Mucosa of stomach (tissue), 1 donor: ENCODE measurements around the gene LRRC27.
"Not testable (repeated sequence)": the region's sequence is repeated elsewhere in the genome, so short reads cannot be mapped to it uniquely, and the experiment has no call there.

ENCODE experiments used
- H3K27me3 ChIP-seq: one replicate; pipeline ENCODE4 v1.7.0; 2013; ENCODE audit warnings: mild to moderate bottlenecking, low read length; ENCODE audit not compliant: control insufficient read depth, insufficient read depth
- H3K36me3 ChIP-seq: one replicate; pipeline ENCODE4 v1.7.0; 2013; ENCODE audit warnings: low read length; ENCODE audit not compliant: control insufficient read depth, insufficient read depth
- H3K4me1 ChIP-seq: one replicate; pipeline ENCODE4 v1.7.0; 2013; ENCODE audit warnings: mild to moderate bottlenecking, low read length; ENCODE audit not compliant: control insufficient read depth, insufficient read depth
- H3K4me3 ChIP-seq: one replicate; pipeline ENCODE4 v1.7.0; 2013; ENCODE audit warnings: low read length
- H3K9ac ChIP-seq: one replicate; pipeline ENCODE4 v1.7.0; 2013; ENCODE audit warnings: mild to moderate bottlenecking, low read length, moderate library complexity
- H3K9me3 ChIP-seq: one replicate; pipeline ENCODE4 v1.7.0; 2013; ENCODE audit warnings: mild to moderate bottlenecking, low read length, moderate library complexity; ENCODE audit not compliant: control insufficient read depth
- donor health status: Pancreatic carcinoma.

The LRRC27 gene

GRCh38 chr10:132370426-132371340 is 38.7 kb downstream of the LRRC27 start:
- H3K27me3 ChIP-seq = no peaks in the 10 kb centered on the region
- H3K9me3 ChIP-seq = no peaks in the 10 kb centered on the region
- H3K36me3 ChIP-seq = no peaks in the 10 kb centered on the region
- no peak overlapping the region for H3K9ac ChIP-seq
- no peak overlapping the region for H3K4me3 ChIP-seq
- H3K4me1 ChIP-seq = no peaks in the 10 kb centered on the region

- Histone ChIP-seq H3K9ac (no peak overlapping the region), H3K4me1 (no peaks in the 10 kb centered on the region), H3K27me3 (no peaks in the 10 kb centered on the region), H3K4me3 (no peak overlapping the region), H3K36me3 (no peaks in the 10 kb centered on the region), H3K9me3 (no peaks in the 10 kb centered on the region)
Measured at GRCh38 chr10:132371641-132372081, 39.7 kb downstream of the LRRC27 start.

GRCh38 chr10:132372516-132373095 is 40.6 kb downstream of the LRRC27 start:
- H3K36me3 ChIP-seq = no peaks in the 10 kb centered on the region
- H3K4me3 ChIP-seq = no peak overlapping the region
- H3K4me1 ChIP-seq = no peaks in the 10 kb centered on the region
- no peaks in the 10 kb centered on the region for H3K27me3 ChIP-seq
- H3K9ac ChIP-seq = no peak overlapping the region
- no peaks in the 10 kb centered on the region for H3K9me3 ChIP-seq

- H3K36me3 ChIP-seq = no peaks in the 10 kb centered on the region
- no peaks in the 10 kb centered on the region for H3K9me3 ChIP-seq
- no peak overlapping the region for H3K9ac ChIP-seq
- H3K4me1 ChIP-seq = no peaks in the 10 kb centered on the region
- H3K27me3 ChIP-seq = no peaks in the 10 kb centered on the region
- no peak overlapping the region for H3K4me3 ChIP-seq
Measured at GRCh38 chr10:132373241-132373955, 41.4 kb downstream of the LRRC27 start.

- Histone ChIP-seq H3K4me1 (no peaks in the 10 kb centered on the region), H3K27me3 (no peaks in the 10 kb centered on the region), H3K4me3 (no peak overlapping the region), H3K36me3 (no peaks in the 10 kb centered on the region), H3K9me3 (no peaks in the 10 kb centered on the region), H3K9ac (no peak overlapping the region)
Measured at GRCh38 chr10:132374176-132374575, 42.2 kb downstream of the LRRC27 start.

- H3K4me1 ChIP-seq = no peaks in the 10 kb centered on the region
Measured at GRCh38 chr10:132374612-132375011, 42.6 kb downstream of the LRRC27 start.

GRCh38 chr10:132375116-132375794 is 43.3 kb downstream of the LRRC27 start:
- Histone ChIP-seq H3K4me3 (no peak overlapping the region), H3K27me3 (no peaks in the 10 kb centered on the region), H3K9me3 (no peaks in the 10 kb centered on the region), H3K36me3 (no peaks in the 10 kb centered on the region), H3K4me1 (no peaks in the 10 kb centered on the region), H3K9ac (no peak overlapping the region)

More at GRCh38 chr10:132374612-132375011, 42.6 kb downstream of the LRRC27 start:
- Histone ChIP-seq H3K9ac (no peak overlapping the region), H3K27me3 (no peaks in the 10 kb centered on the region), H3K4me3 (no peak overlapping the region), H3K9me3 (no peaks in the 10 kb centered on the region), H3K36me3 (no peaks in the 10 kb centered on the region)

- no peaks in the 10 kb centered on the region for H3K27me3 ChIP-seq
- H3K9me3 ChIP-seq = no peaks in the 10 kb centered on the region
- H3K4me3 ChIP-seq = no peak overlapping the region
- no peaks in the 10 kb centered on the region for H3K4me1 ChIP-seq
- no peak overlapping the region for H3K9ac ChIP-seq
- no peaks in the 10 kb centered on the region for H3K36me3 ChIP-seq
Measured at GRCh38 chr10:132375795-132376297, 43.9 kb downstream of the LRRC27 start.

- no peaks in the 10 kb centered on the region for H3K9me3 ChIP-seq
- no peak overlapping the region for H3K9ac ChIP-seq
- no peaks in the 10 kb centered on the region for H3K4me1 ChIP-seq
- H3K4me3 ChIP-seq = no peak overlapping the region
- H3K27me3 ChIP-seq = no peaks in the 10 kb centered on the region
- no peaks in the 10 kb centered on the region for H3K36me3 ChIP-seq
Measured at GRCh38 chr10:132376394-132376851, 44.4 kb downstream of the LRRC27 start.

GRCh38 chr10:132377326-132377725 is 45.3 kb downstream of the LRRC27 start:
- H3K36me3 ChIP-seq = no peaks in the 10 kb centered on the region
- no peaks in the 10 kb centered on the region for H3K9me3 ChIP-seq
- H3K9ac ChIP-seq = no peak overlapping the region
- H3K4me1 ChIP-seq = no peaks in the 10 kb centered on the region
- no peak overlapping the region for H3K4me3 ChIP-seq
- H3K27me3 ChIP-seq = no peaks in the 10 kb centered on the region

GRCh38 chr10:132379026-132379425 is 47.0 kb downstream of the LRRC27 start:
- H3K36me3 ChIP-seq, H3K4me3 ChIP-seq, H3K27me3 ChIP-seq, H3K9me3 ChIP-seq, H3K9ac ChIP-seq, H3K4me1 ChIP-seq: not testable (repeated sequence)
